ENCODE results near the gene VSTM2A.

DNA sequence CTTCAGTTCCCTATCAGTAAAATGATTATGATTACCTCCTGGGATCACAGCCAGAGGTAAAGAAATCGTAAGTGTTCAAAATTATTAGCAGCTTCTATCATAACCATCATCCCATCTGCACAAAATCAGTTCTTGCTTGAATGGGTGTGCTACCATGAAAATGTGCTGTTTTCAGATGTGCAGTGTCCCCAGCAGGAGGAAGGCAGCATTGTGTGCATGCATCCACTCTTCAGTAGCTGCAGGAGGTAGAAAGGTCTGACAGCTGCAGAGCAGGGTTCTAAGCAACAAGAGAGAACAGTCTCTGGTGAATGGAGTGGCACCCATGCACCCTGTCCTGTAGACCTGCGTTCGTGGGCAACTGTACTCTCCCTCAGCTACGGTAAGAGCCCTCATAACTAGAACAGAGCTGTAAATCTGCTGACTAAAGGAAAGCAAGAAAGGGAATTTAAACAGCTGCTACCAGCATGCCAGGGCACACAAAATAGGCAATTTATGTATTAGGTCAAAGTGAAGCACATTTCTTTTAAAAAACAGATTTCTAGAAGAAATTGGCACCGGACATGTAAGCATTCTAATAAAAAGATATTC is 21.2 kb downstream of the VSTM2A start:
- TF ChIP-seq CTCF (IDR thresholded peaks at IDR 0.05) = no peak
- no peak for TF ChIP-seq POLR2A (IDR thresholded peaks at IDR 0.05)

Data from right lobe of liver (tissue), 4 donors.